IMR-90 (cell line): ENCODE data around the gene GSN. TPM values are rescaled to one million over a fixed set of nuclear protein-coding genes. Genes with fewer than 3 reads are reported as not detected.

ENCODE experiments used
- ATAC-seq: fragments of 200-7000 bp; cut with Tn5 transposase; 2 replicates; pipeline ENCODE4 v1.9.1; 2020; ENCODE audit warnings: low read depth, mild to moderate bottlenecking, moderate library complexity
- BruUV-seq: library from RNA; stranded (reverse); fragments of 400-500 nt; replicated peaks from 2 replicates; lab custom pipeline; 2021; lab: Mats Ljungman, UMichigan
- CTCF ChIA-PET: fragments of 300-600 bp; formaldehyde crosslinking; extraction: SDS; loops from one replicate; lab custom pipeline; 2021; ENCODE audit warnings: antibody characterized with exemption; lab: Yijun Ruan, JAX
- POLR2A ChIA-PET: fragments of 300-600 bp; sonication (Branson Sonifier 250); formaldehyde crosslinking; loops from one replicate; lab custom pipeline; 2022; ENCODE audit warnings: antibody characterized with exemption; ENCODE audit not compliant: unreplicated experiment; lab: Charles Lee
- DNase-seq: peaks from one replicate; pipeline ENCODE4 v3.0.0; 2013
- H2AFZ ChIP-seq: replicated peaks from 2 replicates; pipeline ENCODE3; 2013; ENCODE audit warnings: low read length, mild to moderate bottlenecking; ENCODE audit not compliant: poor library complexity
- H2AK5ac ChIP-seq: 2 replicates; pipeline ENCODE4 v1.6.1; 2013; ENCODE audit warnings: low read depth, low read length, inconsistent platforms
- H2AK9ac ChIP-seq: replicated peaks from 2 replicates; pipeline ENCODE3; 2013; ENCODE audit warnings: mild to moderate bottlenecking, low read depth, low read length, moderate library complexity; ENCODE audit not compliant: poor library complexity
- H2BK120ac ChIP-seq: 2 replicates; pipeline ENCODE4 v1.6.1; 2013; ENCODE audit warnings: low read depth, low read length, inconsistent platforms
- H2BK15ac ChIP-seq: 3 replicates; pipeline ENCODE4 v1.6.1; 2013; ENCODE audit warnings: low read depth, low read length, inconsistent platforms
- H2BK20ac ChIP-seq: 2 replicates; pipeline ENCODE4 v1.6.1; 2013; ENCODE audit warnings: low read depth, mild to moderate bottlenecking, inconsistent platforms, low read length, moderate library complexity
- H2BK5ac ChIP-seq: 2 replicates; pipeline ENCODE4 v1.6.1; 2013; ENCODE audit warnings: mild to moderate bottlenecking, low read depth, low read length, inconsistent platforms; ENCODE audit not compliant: poor library complexity, severe bottlenecking
- H3K14ac ChIP-seq: replicated peaks from 2 replicates; pipeline ENCODE4 v1.6.1; 2013; ENCODE audit warnings: low read depth, low read length, inconsistent platforms
- H3K18ac ChIP-seq: 2 replicates; pipeline ENCODE4 v1.6.1; 2013; ENCODE audit warnings: low read depth, low read length, control low read depth
- H3K23ac ChIP-seq: 2 replicates; pipeline ENCODE4 v1.6.1; 2013; ENCODE audit warnings: low read depth, low read length, inconsistent platforms
- H3K27ac ChIP-seq: 2 replicates; pipeline ENCODE4 v1.5.1; 2013; ENCODE audit warnings: mild to moderate bottlenecking, control low read depth, low read length; ENCODE audit not compliant: insufficient read depth
- H3K27me3 ChIP-seq: 2 replicates; pipeline ENCODE4 v1.6.1; 2013; ENCODE audit warnings: low read length; ENCODE audit not compliant: control insufficient read depth, insufficient read depth
- H3K36me3 ChIP-seq: 2 replicates; pipeline ENCODE4 v1.6.1; 2013; ENCODE audit warnings: low read length, mixed read lengths; ENCODE audit not compliant: control insufficient read depth, insufficient read depth
- H3K4ac ChIP-seq: 2 replicates; pipeline ENCODE4 v1.6.1; 2013; ENCODE audit warnings: low read depth, low read length, inconsistent platforms
- H3K4me1 ChIP-seq: 2 replicates; pipeline ENCODE4 v1.6.1; 2013; ENCODE audit warnings: low read length, mixed read lengths; ENCODE audit not compliant: control insufficient read depth, insufficient read depth
- H3K4me2 ChIP-seq: 2 replicates; pipeline ENCODE4 v1.6.1; 2013; ENCODE audit warnings: low read depth, mild to moderate bottlenecking, control low read depth, low read length, moderate library complexity
- H3K4me3 ChIP-seq: 2 replicates; pipeline ENCODE4 v1.5.1; 2013; ENCODE audit warnings: low read depth, mild to moderate bottlenecking, control low read depth, low read length, moderate library complexity; ENCODE audit not compliant: insufficient read depth
- H3K56ac ChIP-seq: 2 replicates; pipeline ENCODE4 v1.6.1; 2013; ENCODE audit warnings: low read length, inconsistent platforms; ENCODE audit not compliant: insufficient read depth; ENCODE audit errors: extremely low read depth
- H3K79me1 ChIP-seq, 2 experiments: 2 replicates each; pipeline ENCODE4 v1.6.1; 2013; ENCODE audit warnings: low read length in 2 of 2, inconsistent platforms in 1 of 2, low read depth in 1 of 2
- H3K9ac ChIP-seq: 2 replicates; pipeline ENCODE4 v1.6.1; 2013; ENCODE audit warnings: low read depth, low read length, control low read depth
- H3K9me1 ChIP-seq: 2 replicates; pipeline ENCODE4 v1.6.1; 2013; ENCODE audit warnings: low read length, inconsistent platforms; ENCODE audit not compliant: insufficient read depth
- H3K9me3 ChIP-seq: 2 replicates; pipeline ENCODE4 v1.6.1; 2013; ENCODE audit warnings: low read length; ENCODE audit not compliant: control insufficient read depth, insufficient read depth
- H4K20me1 ChIP-seq: 2 replicates; pipeline ENCODE4 v1.6.1; 2013; ENCODE audit warnings: low read length, inconsistent platforms; ENCODE audit not compliant: insufficient read depth
- H4K5ac ChIP-seq: 2 replicates; pipeline ENCODE4 v1.6.1; 2013; ENCODE audit warnings: mild to moderate bottlenecking, low read depth, low read length, control low read depth
- H4K8ac ChIP-seq, 2 experiments: 2 replicates each; pipeline ENCODE4 v1.6.1; 2013; ENCODE audit warnings: low read depth in 2 of 2, low read length in 2 of 2, control low read depth in 1 of 2, inconsistent platforms in 1 of 2
- H4K91ac ChIP-seq: 2 replicates; pipeline ENCODE4 v1.6.1; 2013; ENCODE audit warnings: low read depth, low read length, inconsistent platforms; ENCODE audit not compliant: insufficient read depth
- BHLHE40 ChIP-seq: fragments of 150-350 bp; IDR thresholded peaks from 2 replicates; pipeline ENCODE4 v1.6.1; 2016; ENCODE audit warnings: mild to moderate bottlenecking, low read depth, low read length
- CEBPB ChIP-seq: IDR thresholded peaks from 2 replicates; pipeline ENCODE4 v1.6.1; 2012; ENCODE audit warnings: low read depth, low read length, improper control_type of control experiment
- CHD1 ChIP-seq: IDR thresholded peaks from 2 replicates; pipeline ENCODE4 v1.6.1; 2012; ENCODE audit warnings: low read depth, low read length, improper control_type of control experiment
- FOS ChIP-seq: fragments of 150-350 bp; IDR thresholded peaks from 2 replicates; pipeline ENCODE4 v1.6.1; 2016; ENCODE audit warnings: low read depth, low read length
- MAFK ChIP-seq: IDR thresholded peaks from 2 replicates; pipeline ENCODE4 v1.6.1; 2012; ENCODE audit warnings: low read depth, low read length, improper control_type of control experiment
- MAZ ChIP-seq: IDR thresholded peaks from 2 replicates; pipeline ENCODE4 v1.6.1; 2012; ENCODE audit warnings: low read depth, mild to moderate bottlenecking, low read length, improper control_type of control experiment, moderate library complexity, borderline replicate concordance
- MXI1 ChIP-seq: IDR thresholded peaks from 2 replicates; pipeline ENCODE4 v1.6.1; 2012; ENCODE audit warnings: low read depth, mild to moderate bottlenecking, low read length, moderate library complexity, borderline replicate concordance
- NFE2L2 ChIP-seq: fragments of 150-350 bp; IDR thresholded peaks from 2 replicates; pipeline ENCODE4 v1.6.1; 2016; ENCODE audit warnings: low read depth, mild to moderate bottlenecking, low read length
- POLR2A ChIP-seq: IDR thresholded peaks from 2 replicates; pipeline ENCODE4 v1.6.1; 2012; ENCODE audit warnings: mild to moderate bottlenecking, low read depth, low read length
- RAD21 ChIP-seq: IDR thresholded peaks from 2 replicates; pipeline ENCODE4 v1.6.1; 2012; ENCODE audit warnings: low read length, improper control_type of control experiment
- RCOR1 ChIP-seq: IDR thresholded peaks from 2 replicates; pipeline ENCODE4 v1.6.1; 2012; ENCODE audit warnings: mild to moderate bottlenecking, low read length, improper control_type of control experiment; ENCODE audit not compliant: insufficient replicate concordance
- RFX5 ChIP-seq: IDR thresholded peaks from 2 replicates; pipeline ENCODE4 v1.8.0; 2012; ENCODE audit warnings: low read depth, mild to moderate bottlenecking, low read length, moderate library complexity
- SMC3 ChIP-seq: fragments of 150-350 bp; IDR thresholded peaks from 2 replicates; pipeline ENCODE4 v1.6.1; 2016; ENCODE audit warnings: low read depth, mild to moderate bottlenecking, antibody characterized with exemption, low read length, moderate library complexity
- WGBS, 2 experiments: methylation state at CpG; one replicate each; pipeline versions ENCODE4 v1.1.5 to v1.1.7; 2013; ENCODE audit warnings: missing lambda C conversion rate in 2 of 2; ENCODE audit not compliant: insufficient read length in 1 of 2; ENCODE audit errors: extremely low coverage in 2 of 2; 5-methylcytosine and 5-hydroxymethylcytosine counted together
- dilution Hi-C: fragments of 300-500 bp; cut with HindIII; formaldehyde crosslinking; loops from one replicate; pipeline ENCODE4 v1.14.3; 2018; ENCODE audit warnings: low sequenced_read_pairs; ENCODE audit not compliant: unreplicated experiment
- in situ Hi-C: fragments of 300-500 bp; cut with MboI; formaldehyde crosslinking; loops from 3 replicates; pipeline ENCODE4 v1.14.3; 2019; ENCODE audit warnings: low sequenced_read_pairs, inconsistent platforms, mixed read lengths
- intact Hi-C: fragments of 100-400 bp; cut with micrococcal nuclease; formaldehyde crosslinking; loops from 2 replicates; pipeline ENCODE4 v1.10.0; 2022
- polyA plus RNA-seq, 3 experiments: library from polyadenylated mRNA; depleted of rRNA; stranded (reverse); fragments of >200 nt; gene quantifications; 2 replicates each; pipeline ENCODE4 v1.2.3, GENCODE V29; 2012; ENCODE audit warnings: low replicate concordance in 1 of 3
- total RNA-seq: library from RNA; depleted of rRNA; stranded (reverse); fragments of >200 nt; gene quantifications from 2 replicates; pipeline ENCODE4 v1.2.3, GENCODE V29; 2012
- TF ChIP-seq, protein P1 (sequence below): fragments of 150-350 bp; IDR thresholded peaks from 2 replicates; pipeline ENCODE4 v1.6.1; 2016; ENCODE audit warnings: low read depth, mild to moderate bottlenecking, low read length, moderate library complexity, borderline replicate concordance
- TF ChIP-seq, protein P2 (sequence below): fragments of 150-350 bp; IDR thresholded peaks from 2 replicates; pipeline ENCODE4 v1.6.1; 2017; ENCODE audit warnings: mild to moderate bottlenecking, antibody characterized with exemption, low read length, low read depth
- TF ChIP-seq, protein P3 (sequence below): conservative IDR thresholded peaks from 2 replicates; pipeline ENCODE4 v1.5.1; 2012; ENCODE audit warnings: mild to moderate bottlenecking, low read depth, low read length, improper control_type of control experiment

GSN gene
- total and polyA plus RNA-seq, 2 of the 4 experiments (the other 2 are of a cell fraction): 495 to 547 TPM

DNA sequence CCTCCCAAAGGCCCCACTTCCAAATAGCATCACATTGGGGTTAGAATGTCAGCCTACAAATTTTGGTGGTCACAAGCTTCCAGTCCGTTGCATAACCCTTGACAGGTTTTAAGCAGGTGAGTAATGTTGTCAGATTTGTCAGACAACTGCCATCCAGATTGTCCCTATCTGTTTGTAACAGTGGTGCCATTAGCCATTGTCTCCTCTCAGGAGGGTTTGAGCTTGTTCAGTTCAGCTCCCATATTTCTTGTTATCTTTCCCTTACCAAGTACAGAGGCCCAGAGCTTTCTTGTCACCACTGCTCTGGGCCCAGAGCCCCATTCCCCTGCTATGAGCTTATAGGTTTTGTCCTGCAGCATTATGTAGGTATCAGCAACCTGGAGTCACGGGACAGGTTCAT is 14.8 kb upstream of the GSN start:
- Histone ChIP-seq H3K4me2 (no peak overlapping the region), H3K27ac (no peak overlapping the region), H3K18ac (no peak overlapping the region), H2BK15ac (no peak overlapping the region), H2BK120ac (no peak overlapping the region), H3K27me3 (no peaks in the 10 kb centered on the region), H3K14ac (no peak overlapping the region), H4K5ac (no peak overlapping the region), H2AFZ (no peak overlapping the region), H3K9me3 (no peaks in the 10 kb centered on the region), H3K56ac (no peak overlapping the region), H3K23ac (no peak overlapping the region), H3K9ac (no peak overlapping the region), H2AK9ac (no peak overlapping the region), H2BK20ac (0 out of 2 replicates have a peak overlapping the region, but pooled peaks have one; percentile 12), H3K4me1 (peaks cover 1% of the 10 kb centered on the region; the same call in 1 of the 2 replicates), H2BK5ac (no peak overlapping the region), H3K4me3 (no peak overlapping the region), H4K20me1 (no peaks in the 10 kb centered on the region), H3K4ac (no peak overlapping the region), H2AK5ac (no peak overlapping the region), H3K9me1 (no peaks in the 10 kb centered on the region), H4K91ac (no peak overlapping the region), H4K8ac (no peak overlapping the region), H3K79me1 (no peaks in the 10 kb centered on the region), H3K36me3 (no peaks in the 10 kb centered on the region)
- intact Hi-C loops: no loop called here
- ChIA-PET CTCF (interaction anchor here (1.3 to 2.2 kb wide), 2 partner anchors 11 to 19 kb away, joined by 3 to 6 read pairs; no protein-coding TSS in a partner anchor), POLR2A (interaction anchor here (0.6 kb wide), 1 partner anchor 15 kb away, joined by 4 read pairs; the partner anchor contains the start of gene GSN)
- ATAC-seq (no peak), DNase-seq (no peak)
- dilution Hi-C loops: no loop called here
- no TSS peak for BruUV-seq
- in situ Hi-C loops: no loop called here
- TF ChIP-seq, protein P1, sequence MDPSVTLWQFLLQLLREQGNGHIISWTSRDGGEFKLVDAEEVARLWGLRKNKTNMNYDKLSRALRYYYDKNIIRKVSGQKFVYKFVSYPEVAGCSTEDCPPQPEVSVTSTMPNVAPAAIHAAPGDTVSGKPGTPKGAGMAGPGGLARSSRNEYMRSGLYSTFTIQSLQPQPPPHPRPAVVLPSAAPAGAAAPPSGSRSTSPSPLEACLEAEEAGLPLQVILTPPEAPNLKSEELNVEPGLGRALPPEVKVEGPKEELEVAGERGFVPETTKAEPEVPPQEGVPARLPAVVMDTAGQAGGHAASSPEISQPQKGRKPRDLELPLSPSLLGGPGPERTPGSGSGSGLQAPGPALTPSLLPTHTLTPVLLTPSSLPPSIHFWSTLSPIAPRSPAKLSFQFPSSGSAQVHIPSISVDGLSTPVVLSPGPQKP: no peak
- TF ChIP-seq, protein P2, sequence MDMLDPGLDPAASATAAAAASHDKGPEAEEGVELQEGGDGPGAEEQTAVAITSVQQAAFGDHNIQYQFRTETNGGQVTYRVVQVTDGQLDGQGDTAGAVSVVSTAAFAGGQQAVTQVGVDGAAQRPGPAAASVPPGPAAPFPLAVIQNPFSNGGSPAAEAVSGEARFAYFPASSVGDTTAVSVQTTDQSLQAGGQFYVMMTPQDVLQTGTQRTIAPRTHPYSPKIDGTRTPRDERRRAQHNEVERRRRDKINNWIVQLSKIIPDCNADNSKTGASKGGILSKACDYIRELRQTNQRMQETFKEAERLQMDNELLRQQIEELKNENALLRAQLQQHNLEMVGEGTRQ: no peak
- TF ChIP-seq CHD1 (no peak), RCOR1 (no peak), NFE2L2 (no peak), MAFK (no peak), POLR2A (no peak), SMC3 (no peak), RAD21 (no peak), FOS (no peak), BHLHE40 (no peak), MXI1 (no peak), RFX5 (no peak), CEBPB (no peak), MAZ (no peak)
- TF ChIP-seq, protein P3, sequence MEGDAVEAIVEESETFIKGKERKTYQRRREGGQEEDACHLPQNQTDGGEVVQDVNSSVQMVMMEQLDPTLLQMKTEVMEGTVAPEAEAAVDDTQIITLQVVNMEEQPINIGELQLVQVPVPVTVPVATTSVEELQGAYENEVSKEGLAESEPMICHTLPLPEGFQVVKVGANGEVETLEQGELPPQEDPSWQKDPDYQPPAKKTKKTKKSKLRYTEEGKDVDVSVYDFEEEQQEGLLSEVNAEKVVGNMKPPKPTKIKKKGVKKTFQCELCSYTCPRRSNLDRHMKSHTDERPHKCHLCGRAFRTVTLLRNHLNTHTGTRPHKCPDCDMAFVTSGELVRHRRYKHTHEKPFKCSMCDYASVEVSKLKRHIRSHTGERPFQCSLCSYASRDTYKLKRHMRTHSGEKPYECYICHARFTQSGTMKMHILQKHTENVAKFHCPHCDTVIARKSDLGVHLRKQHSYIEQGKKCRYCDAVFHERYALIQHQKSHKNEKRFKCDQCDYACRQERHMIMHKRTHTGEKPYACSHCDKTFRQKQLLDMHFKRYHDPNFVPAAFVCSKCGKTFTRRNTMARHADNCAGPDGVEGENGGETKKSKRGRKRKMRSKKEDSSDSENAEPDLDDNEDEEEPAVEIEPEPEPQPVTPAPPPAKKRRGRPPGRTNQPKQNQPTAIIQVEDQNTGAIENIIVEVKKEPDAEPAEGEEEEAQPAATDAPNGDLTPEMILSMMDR: no peak
- WGBS, 2 experiments: no CpG with 5 or more reads among the region's 2 CpGs
